Central memory CD8-positive, alpha-beta T cell (primary cell): ENCODE data around the gene LAMA2.
"Not testable (repeated sequence)": the region's sequence is repeated elsewhere in the genome, so short reads cannot be mapped to it uniquely, and the experiment has no call there.

Experiments
- ATAC-seq: fragments of 150-1000 bp; cut with Tn5 transposase; replicated peaks from 2 replicates; pipeline ENCODE4 v1.10.0; 2022; ENCODE audit warnings: mild to moderate bottlenecking, moderate FRiP score, moderate number of reproducible peaks; ENCODE audit not compliant: poor library complexity, severe bottlenecking; ENCODE audit errors: extremely low read depth
- DNase-seq, 2 donors: peaks; one replicate each; pipeline ENCODE4 v3.0.0; 2021; ENCODE audit warnings: low spot score in 2 of 2
- H3K27ac Mint-ChIP-seq: one replicate; pipeline ENCODE4 v1.8.0; 2022; ENCODE audit warnings: low read depth, mild to moderate bottlenecking, moderate library complexity, mixed read lengths
- H3K27me3 Mint-ChIP-seq: one replicate; pipeline ENCODE4 v1.8.0; 2022; ENCODE audit warnings: mixed read lengths
- H3K36me3 Mint-ChIP-seq: one replicate; pipeline ENCODE4 v1.8.0; 2022; ENCODE audit warnings: mild to moderate bottlenecking, moderate library complexity, mixed read lengths; ENCODE audit not compliant: insufficient read depth
- H3K4me1 Mint-ChIP-seq: one replicate; pipeline ENCODE4 v1.8.0; 2022; ENCODE audit warnings: mixed read lengths
- H3K4me3 Mint-ChIP-seq: one replicate; pipeline ENCODE4 v1.8.0; 2022; ENCODE audit warnings: mild to moderate bottlenecking, moderate library complexity, mixed read lengths
- H3K9me3 Mint-ChIP-seq: one replicate; pipeline ENCODE4 v1.8.0; 2022; ENCODE audit warnings: mixed read lengths

The LAMA2 gene

GRCh38 chr6:129163551-129163950, 280.6 kb downstream of the LAMA2 start:
- ATAC-seq (no peak), DNase-seq (no peak)
- H3K4me1 Mint-ChIP-seq: no peaks in the 10 kb centered on the region
- H3K4me3 Mint-ChIP-seq: no peak overlapping the region
- no peaks in the 10 kb centered on the region for H3K9me3 Mint-ChIP-seq
- no peaks in the 10 kb centered on the region for H3K27me3 Mint-ChIP-seq
- no peaks in the 10 kb centered on the region for H3K36me3 Mint-ChIP-seq
- no peak overlapping the region for H3K27ac Mint-ChIP-seq

- H3K27me3 Mint-ChIP-seq: no peaks in the 10 kb centered on the region
- no peaks in the 10 kb centered on the region for H3K4me1 Mint-ChIP-seq
- H3K4me3 Mint-ChIP-seq: no peak overlapping the region
- no peaks in the 10 kb centered on the region for H3K36me3 Mint-ChIP-seq
- ATAC-seq (no peak), DNase-seq (no peak)
- H3K27ac Mint-ChIP-seq: no peak overlapping the region
- H3K9me3 Mint-ChIP-seq: no peaks in the 10 kb centered on the region
Measured at GRCh38 chr6:129164032-129164431, 281.1 kb downstream of the LAMA2 start.

GRCh38 chr6:129172279-129172995, 289.5 kb downstream of the LAMA2 start:
- H3K27ac Mint-ChIP-seq, DNase-seq, ATAC-seq, H3K4me1 Mint-ChIP-seq, H3K9me3 Mint-ChIP-seq, H3K4me3 Mint-ChIP-seq, H3K36me3 Mint-ChIP-seq: not testable (repeated sequence)
- H3K27me3 Mint-ChIP-seq: peaks cover 27% of the 10 kb centered on the region

- H3K4me1 Mint-ChIP-seq: no peaks in the 10 kb centered on the region
- ATAC-seq (no peak), DNase-seq (no peak)
- H3K9me3 Mint-ChIP-seq: no peaks in the 10 kb centered on the region
- peaks cover 27% of the 10 kb centered on the region for H3K27me3 Mint-ChIP-seq
- no peak overlapping the region for H3K27ac Mint-ChIP-seq
- no peak overlapping the region for H3K4me3 Mint-ChIP-seq
- no peaks in the 10 kb centered on the region for H3K36me3 Mint-ChIP-seq
Measured at GRCh38 chr6:129175066-129175465, 292.1 kb downstream of the LAMA2 start.

- no peak for DNase-seq
- Mint-ChIP-seq H3K9me3 (no peaks in the 10 kb centered on the region), H3K36me3 (no peaks in the 10 kb centered on the region), H3K4me3 (no peak overlapping the region), H3K4me1 (no peaks in the 10 kb centered on the region), H3K27ac (no peak overlapping the region), H3K27me3 (peaks cover 31% of the 10 kb centered on the region)
- no peak for ATAC-seq
Measured at GRCh38 chr6:129177801-129178200, 294.9 kb downstream of the LAMA2 start.

- no peaks in the 10 kb centered on the region for H3K36me3 Mint-ChIP-seq
- no peaks in the 10 kb centered on the region for H3K9me3 Mint-ChIP-seq
- no peak overlapping the region for H3K27ac Mint-ChIP-seq
- no peak for DNase-seq
- no peak overlapping the region for H3K4me3 Mint-ChIP-seq
- ATAC-seq: no peak
- peaks cover 18% of the 10 kb centered on the region for H3K27me3 Mint-ChIP-seq
- H3K4me1 Mint-ChIP-seq: no peaks in the 10 kb centered on the region
Measured at GRCh38 chr6:129179283-129179682, 296.3 kb downstream of the LAMA2 start.

GRCh38 chr6:129181001-129181400, 298.1 kb downstream of the LAMA2 start:
- DNase-seq (no peak), ATAC-seq (no peak)
- Mint-ChIP-seq H3K4me3 (no peak overlapping the region), H3K4me1 (no peaks in the 10 kb centered on the region), H3K27me3 (peaks cover 7% of the 10 kb centered on the region), H3K9me3 (no peaks in the 10 kb centered on the region), H3K36me3 (no peaks in the 10 kb centered on the region), H3K27ac (no peak overlapping the region)

- no peak for DNase-seq
- Mint-ChIP-seq H3K9me3 (no peaks in the 10 kb centered on the region), H3K27ac (no peak overlapping the region), H3K27me3 (peaks cover 7% of the 10 kb centered on the region), H3K4me1 (no peaks in the 10 kb centered on the region), H3K36me3 (no peaks in the 10 kb centered on the region), H3K4me3 (no peak overlapping the region)
- ATAC-seq: no peak
Measured at GRCh38 chr6:129183187-129183591, 300.3 kb downstream of the LAMA2 start.

- no peaks in the 10 kb centered on the region for H3K4me1 Mint-ChIP-seq
- peaks cover 7% of the 10 kb centered on the region for H3K27me3 Mint-ChIP-seq
- ATAC-seq (no peak), DNase-seq (no peak)
- no peak overlapping the region for H3K4me3 Mint-ChIP-seq
- no peaks in the 10 kb centered on the region for H3K9me3 Mint-ChIP-seq
- no peaks in the 10 kb centered on the region for H3K36me3 Mint-ChIP-seq
- H3K27ac Mint-ChIP-seq: no peak overlapping the region
Measured at GRCh38 chr6:129183681-129184301, 300.9 kb downstream of the LAMA2 start.

- peaks cover 10% of the 10 kb centered on the region for H3K27me3 Mint-ChIP-seq
- no peaks in the 10 kb centered on the region for H3K9me3 Mint-ChIP-seq
- no peak overlapping the region for H3K27ac Mint-ChIP-seq
- ATAC-seq: no peak
- no peak for DNase-seq
- no peaks in the 10 kb centered on the region for H3K4me1 Mint-ChIP-seq
- no peaks in the 10 kb centered on the region for H3K36me3 Mint-ChIP-seq
- H3K4me3 Mint-ChIP-seq: no peak overlapping the region
Measured at GRCh38 chr6:129184324-129184723, 301.4 kb downstream of the LAMA2 start.

- no peak for DNase-seq
- peaks cover 16% of the 10 kb centered on the region for H3K27me3 Mint-ChIP-seq
Measured at GRCh38 chr6:129184808-129185366, 301.9 kb downstream of the LAMA2 start.

GRCh38 chr6:129186988-129187387, 304.1 kb downstream of the LAMA2 start:
- ATAC-seq (no peak), DNase-seq (no peak)
- H3K4me3 Mint-ChIP-seq: no peak overlapping the region
- peaks cover 14% of the 10 kb centered on the region for H3K27me3 Mint-ChIP-seq
- no peaks in the 10 kb centered on the region for H3K36me3 Mint-ChIP-seq
- H3K9me3 Mint-ChIP-seq: no peaks in the 10 kb centered on the region
- no peaks in the 10 kb centered on the region for H3K4me1 Mint-ChIP-seq
- no peak overlapping the region for H3K27ac Mint-ChIP-seq

More at GRCh38 chr6:129184808-129185366, 301.9 kb downstream of the LAMA2 start:
- ATAC-seq: no peak
- Mint-ChIP-seq H3K36me3 (no peaks in the 10 kb centered on the region), H3K9me3 (no peaks in the 10 kb centered on the region), H3K4me3 (no peak overlapping the region), H3K4me1 (no peaks in the 10 kb centered on the region), H3K27ac (no peak overlapping the region)

GRCh38 chr6:129188306-129188705, 305.4 kb downstream of the LAMA2 start:
- Mint-ChIP-seq H3K27ac (no peak overlapping the region), H3K27me3 (peaks cover 14% of the 10 kb centered on the region), H3K4me3 (no peak overlapping the region), H3K36me3 (no peaks in the 10 kb centered on the region), H3K9me3 (no peaks in the 10 kb centered on the region), H3K4me1 (no peaks in the 10 kb centered on the region)
- DNase-seq (no peak), ATAC-seq (no peak)
